Measurements from ENCODE around the gene SF3B4. TPM values are rescaled to one million over a fixed set of nuclear protein-coding genes. Genes with fewer than 3 reads are reported as not detected.
A peak's percentile ranks its signal among the peaks of the same experiment; 100 is the strongest.

The SF3B4 gene
- total and polyA plus RNA-seq, 2 of the 13 experiments (the other 11 are each of a cell fraction or from before 2014, with no cell fraction given) = 13.8 to 14.8 TPM

DNA sequence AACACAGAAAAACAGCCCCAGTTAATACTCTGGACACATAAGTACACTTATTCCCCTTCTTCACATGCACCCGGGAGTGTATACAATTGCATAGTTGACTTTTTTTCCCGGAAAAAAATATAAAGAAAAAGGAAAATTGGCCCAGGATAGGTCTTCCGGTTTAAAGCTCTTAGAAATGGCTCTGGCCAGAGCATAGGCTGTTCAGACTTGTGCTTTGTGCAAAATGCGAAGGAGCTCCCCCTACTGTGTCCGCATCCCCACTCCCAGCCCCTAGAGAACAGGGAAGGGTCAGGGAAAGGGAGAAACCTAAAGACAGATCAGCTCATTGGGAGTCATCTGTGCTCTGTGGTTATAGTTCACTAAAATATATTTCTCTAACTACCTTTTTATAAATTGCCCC is 14.6 kb upstream of the SF3B4 start:
- ChIA-PET CTCF (ENCODE audit: low intra/inter-chr PET ratio, low total read pairs) (interaction anchor here (1.3 kb wide), 1 partner anchor 54 kb away, joined by 6 read pairs; no protein-coding TSS in a partner anchor), POLR2A (interaction anchor here (1.1 to 1.7 kb wide), 2 partner anchors 54 to 69 kb away, joined by 3 to 22 read pairs; partner anchors contain the start of gene OTUD7B)
- 44% methylated on average over 5 of the region's 5 CpGs for WGBS (ENCODE audit: low lambda C conversion rate)
- H3K4me3 ChIP-seq (replicated peaks in 1 of 3; ENCODE audit: insufficient read depth in 1 of 3, low read depth in 2 of 3, low read length in 3 of 3) = no peak overlapping the region
- no peak overlapping the region for H3K27ac ChIP-seq (ENCODE audit: extremely low read length, insufficient read depth, low read length)
- peaks cover 33% of the 10 kb centered on the region for H3K4me1 ChIP-seq (ENCODE audit: insufficient read depth, low read length)
- no peaks in the 10 kb centered on the region for H3K79me2 ChIP-seq (ENCODE audit: insufficient read depth, low read length)
- peak; percentile 56 for FAIRE-seq
- H3K9me3 ChIP-seq (ENCODE audit: low read length) = no peaks in the 10 kb centered on the region
- DNase-seq (ENCODE audit: low spot score) = peak; percentile 56
- no TSS peak for BruUV-seq (replicated peaks)
- intact Hi-C loops (cut with micrococcal nuclease; ENCODE audit: unreplicated experiment) (loop anchor here (1.0 kb wide), 1 partner anchor 54 kb away; no protein-coding TSS in a partner anchor), in situ Hi-C loops (cut with HindIII; ENCODE audit: extremely low pct_ligation_motif_present, low pct_unique_long_range_greater_than_20kb) (no loop called here)
- H3K9ac ChIP-seq (ENCODE audit: insufficient read depth, low read depth, low read length) = no peak overlapping the region
- TF ChIP-seq KAT8 (CRISPR knock-in tag; IDR thresholded peaks at IDR 0.05) = 0 out of 2 replicates have a peak, but pooled peaks have one; percentile 17
- peak; percentile 39 for TF ChIP-seq XRCC5 (optimal IDR thresholded peaks at IDR 0.05; ENCODE audit: low read length)
- 0 out of 2 replicates have a peak, but pooled peaks have one; percentile 15 for TF ChIP-seq THAP11 (CRISPR knock-in tag; IDR thresholded peaks at IDR 0.05)
- TF ChIP-seq RAD21 (CRISPR knock-in tag; IDR thresholded peaks at IDR 0.05) = peak; percentile 22; the same call in 1 of the 2 replicates
- TF ChIP-seq IRX3 (CRISPR knock-in tag; IDR thresholded peaks at IDR 0.05; ENCODE audit: borderline replicate concordance, low read depth) = no peak
- peak; percentile 64 for TF ChIP-seq CTCF (CRISPR knock-in tag; IDR thresholded peaks at IDR 0.05)
- TF ChIP-seq SMC3 (IDR thresholded peaks at IDR 0.05; ENCODE audit: low read length) = peak; percentile 50; the same call in 1 of the 2 replicates
- TF ChIP-seq ZNF672 (CRISPR knock-in tag; IDR thresholded peaks at IDR 0.05) = no peak
- TF ChIP-seq STAG1 (CRISPR knock-in tag; IDR thresholded peaks at IDR 0.05) = peak; percentile 63
- no peak overlapping the region for H3K4me2 ChIP-seq (ENCODE audit: low read depth, low read length)
- no peak overlapping the region for H2AFZ ChIP-seq (ENCODE audit: low read length)
- no peaks in the 10 kb centered on the region for H4K20me1 ChIP-seq (ENCODE audit: insufficient read depth, low read length)
- peaks cover 5 to 22% of the 10 kb centered on the region in 2 experiments; a peak in 3 of 5 replicates for H3K36me3 ChIP-seq (replicated peaks in 1 of 2; ENCODE audit: control insufficient read depth in 1 of 2, insufficient read depth in 2 of 2, low read length in 2 of 2)
- peak; percentile 80 for ATAC-seq
- H3K27me3 ChIP-seq (ENCODE audit: control insufficient read depth in 1 of 2, insufficient read depth in 2 of 2, low read length in 2 of 2) = no peaks in the 10 kb centered on the region

All from HepG2 (cell line).